Embryonic facial prominence (tissue), 1 donor: ENCODE data around the gene ABCA4.
"Not testable (repeated sequence)": the region's sequence is repeated elsewhere in the genome, so short reads cannot be mapped to it uniquely, and the experiment has no call there.

Experiments
- DNase-seq: peaks from one replicate; pipeline ENCODE4 v3.0.0-alpha.2; 2016; ENCODE audit errors: extremely low spot score

The ABCA4 gene

DNA sequence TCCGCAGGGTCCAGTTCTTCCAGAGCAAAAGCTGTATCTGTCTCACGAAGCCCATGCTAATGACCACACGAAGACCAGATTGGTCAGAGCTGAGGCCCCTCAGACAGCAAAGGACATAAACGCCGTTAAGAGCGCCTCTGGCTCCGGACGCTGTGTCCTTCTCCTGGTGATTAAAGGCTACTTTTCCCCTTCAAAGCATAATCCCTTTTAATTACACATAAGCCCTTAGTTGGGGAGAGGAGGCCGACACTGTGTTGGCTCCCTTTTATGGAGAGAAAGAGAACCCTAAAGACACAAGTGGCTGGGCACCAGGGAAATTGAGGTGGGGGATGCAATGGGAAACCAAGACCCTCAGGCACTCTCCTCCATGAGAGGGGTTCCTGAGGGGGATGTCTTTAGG is at the start of gene ABCA4:
Gene ABCA4 (minus strand): TSS at position 158 of the 400 bp plus-strand sequence. CDS start 103 bp downstream, at position 55.
- DNase-seq: no peak

DNA sequence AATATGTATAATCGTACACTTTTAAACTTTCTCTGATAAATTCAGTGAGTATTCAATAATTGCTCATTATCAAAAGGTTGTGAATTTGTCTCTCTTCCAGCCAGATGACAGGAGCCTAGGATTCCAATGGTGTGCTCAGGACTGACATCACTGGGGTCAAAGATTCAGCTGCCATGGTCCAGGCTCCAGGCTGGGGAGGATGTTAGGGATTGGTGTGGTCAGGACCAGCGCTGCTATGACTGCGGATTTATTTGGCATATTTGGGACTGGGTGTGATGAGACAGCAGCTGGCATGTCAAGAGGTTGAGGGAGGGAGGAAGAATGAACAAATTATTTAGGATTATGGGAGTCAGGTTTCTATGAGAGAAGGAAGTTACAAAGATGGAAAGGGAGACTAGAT is 48.2 kb upstream of the ABCA4 start:
- no peak for DNase-seq

DNA sequence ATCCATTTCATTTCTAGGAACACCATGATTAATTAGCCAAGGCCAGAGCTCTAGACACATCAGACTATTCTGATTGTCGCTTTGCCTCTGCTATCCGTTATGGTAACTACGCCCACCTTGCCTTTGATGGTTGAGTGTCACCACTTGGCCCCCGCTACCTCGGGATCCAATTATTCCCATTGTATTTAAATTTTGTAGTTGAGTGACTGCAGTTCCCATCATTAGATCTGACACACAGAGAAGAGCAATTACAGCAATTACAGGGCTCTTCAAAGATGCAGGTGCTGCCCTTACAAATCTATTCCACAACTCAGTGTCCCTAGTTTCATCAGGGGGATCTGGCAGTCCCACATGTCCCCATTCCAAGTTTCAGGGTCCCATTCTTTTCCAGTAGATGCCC is 44.9 kb upstream of the ABCA4 start:
- DNase-seq: no peak

- not testable (repeated sequence) for DNase-seq
Measured at GRCh38 chr1:94164885-94165284, 43.9 kb upstream of the ABCA4 start.

- not testable (repeated sequence) for DNase-seq
Measured at GRCh38 chr1:94164121-94164520, 43.2 kb upstream of the ABCA4 start.

DNA sequence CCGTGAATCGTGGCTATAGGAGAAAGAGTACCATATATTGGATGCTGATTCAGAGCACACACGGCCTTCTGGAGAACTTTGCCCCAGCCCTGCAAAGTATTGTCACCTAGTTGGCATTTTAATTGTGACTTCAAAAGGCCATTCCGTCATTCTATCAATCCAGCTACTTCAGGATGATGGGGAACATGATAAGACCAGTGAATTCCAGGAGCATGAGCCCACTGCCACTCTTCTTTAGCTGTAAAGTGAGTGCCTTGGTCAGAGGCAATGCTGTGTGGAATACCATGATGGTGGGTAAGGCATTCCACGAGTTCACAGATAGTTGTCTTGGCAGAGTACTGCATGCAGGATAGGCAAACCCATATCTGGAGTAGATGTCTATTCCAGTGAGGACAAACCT is 42.3 kb upstream of the ABCA4 start:
- DNase-seq: not testable (repeated sequence)

DNA sequence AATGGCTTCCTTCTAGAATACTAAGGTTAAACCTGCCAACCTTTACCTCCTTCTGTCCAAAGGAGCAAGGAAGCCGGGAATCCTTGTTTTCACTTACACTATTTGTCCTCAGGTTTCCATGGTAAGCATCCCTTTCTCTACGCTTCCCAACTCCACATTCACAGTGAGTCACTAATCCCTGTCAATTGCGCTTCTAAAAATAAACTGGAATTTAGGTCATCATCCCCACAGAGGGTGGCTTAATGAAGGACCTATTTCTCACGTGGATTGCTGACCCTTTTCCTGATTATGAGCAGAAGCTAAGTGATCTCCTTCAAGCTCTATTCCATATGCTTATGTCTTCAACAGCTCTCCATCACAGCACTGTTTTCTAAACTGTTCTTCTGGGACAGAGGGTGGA is 39.9 kb upstream of the ABCA4 start:
- no peak for DNase-seq

- no peak for DNase-seq
Measured at GRCh38 chr1:94156096-94156625, 35.2 kb upstream of the ABCA4 start.

DNA sequence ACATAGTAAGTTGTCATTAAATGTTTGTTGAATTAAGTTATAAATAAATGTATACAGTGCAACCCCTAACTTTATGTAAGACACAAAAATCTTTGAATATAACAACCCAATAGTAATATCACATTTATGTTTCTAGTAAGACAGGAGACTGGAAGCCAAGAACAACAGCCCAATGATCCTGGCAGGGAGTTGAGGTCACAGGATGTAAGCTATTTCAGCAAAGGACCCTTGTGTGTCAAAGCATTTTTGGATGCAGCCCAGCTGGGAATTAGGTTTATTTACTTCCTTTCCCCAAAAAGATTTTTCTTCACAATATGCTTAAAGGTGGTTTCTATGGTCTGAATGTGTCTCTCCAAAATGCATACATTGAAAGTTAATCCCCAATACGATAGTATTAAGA is 34.0 kb upstream of the ABCA4 start:
- no peak for DNase-seq

- DNase-seq: no peak
Measured at GRCh38 chr1:94153133-94153532, 32.2 kb upstream of the ABCA4 start.

- not testable (repeated sequence) for DNase-seq
Measured at GRCh38 chr1:94149166-94149565, 28.2 kb upstream of the ABCA4 start.

GRCh38 chr1:94146273-94146672 is 25.3 kb upstream of the ABCA4 start:
- DNase-seq: no peak

DNA sequence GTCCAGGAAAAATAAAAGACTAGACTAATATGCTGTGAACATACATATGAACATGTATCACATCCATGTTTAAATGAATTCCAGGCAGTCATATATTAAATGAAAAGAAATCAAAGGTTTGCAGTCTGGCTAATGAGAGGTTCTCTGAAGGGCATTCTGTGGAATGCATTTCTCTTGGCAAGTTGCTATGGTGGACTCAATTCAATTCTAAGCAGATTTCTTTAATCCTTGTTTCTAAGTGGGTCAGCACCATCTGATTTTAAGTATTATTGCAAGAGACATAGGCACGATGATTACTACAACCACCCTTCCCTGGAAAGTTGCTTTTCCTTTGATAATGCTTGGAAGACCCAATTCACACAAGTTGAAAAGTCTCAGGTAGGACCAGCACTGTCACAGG is 23.9 kb upstream of the ABCA4 start:
- DNase-seq: no peak

DNA sequence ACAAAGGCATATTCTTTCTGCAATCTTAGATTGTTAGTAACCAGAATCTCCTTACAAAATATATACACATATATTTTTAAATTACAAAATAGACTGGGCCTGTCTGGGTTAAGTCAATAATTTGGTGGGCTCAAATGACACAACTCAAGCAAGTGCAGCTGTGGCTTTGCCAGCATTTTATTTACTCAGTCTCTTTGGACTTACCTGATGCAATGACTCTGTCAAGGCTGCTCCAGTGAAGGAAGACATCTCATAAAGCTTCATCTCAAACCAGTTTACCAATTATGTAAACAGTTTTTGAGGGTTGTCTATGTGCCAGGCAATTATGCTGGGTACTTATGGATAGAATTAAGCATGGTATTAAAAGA is 22.8 kb upstream of the ABCA4 start:
- DNase-seq: no peak

GRCh38 chr1:94143173-94143808 is 22.3 kb upstream of the ABCA4 start:
- no peak for DNase-seq

- no peak for DNase-seq
Measured at GRCh38 chr1:94142583-94142982, 21.6 kb upstream of the ABCA4 start.

GRCh38 chr1:94142022-94142421 is 21.1 kb upstream of the ABCA4 start:
- DNase-seq: no peak

- DNase-seq: no peak
Measured at GRCh38 chr1:94132111-94132510, 11.2 kb upstream of the ABCA4 start.

GRCh38 chr1:94130851-94131595 is 10.1 kb upstream of the ABCA4 start:
- DNase-seq: no peak

DNA sequence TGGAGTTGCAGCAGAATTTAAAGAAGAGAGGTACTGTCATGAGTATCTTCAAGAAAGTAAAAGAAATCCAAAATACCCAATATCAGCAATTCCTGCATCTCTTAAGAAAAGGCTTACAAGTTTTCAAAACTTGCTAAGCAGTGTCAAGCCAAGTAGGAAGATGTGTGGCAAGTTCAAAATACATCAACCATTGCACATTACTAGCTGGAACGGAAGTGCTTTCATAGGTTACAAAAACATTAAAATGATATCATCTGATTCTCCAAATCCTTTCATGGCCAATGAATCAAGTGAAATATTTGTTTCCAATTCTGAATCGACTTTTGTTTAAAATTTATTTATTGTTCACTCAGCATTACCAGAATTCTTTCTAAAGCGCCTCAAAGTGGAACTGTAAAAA is 5.7 kb upstream of the ABCA4 start:
- no peak for DNase-seq

GRCh38 chr1:94125551-94126514 is 4.9 kb upstream of the ABCA4 start:
- no peak for DNase-seq

DNA sequence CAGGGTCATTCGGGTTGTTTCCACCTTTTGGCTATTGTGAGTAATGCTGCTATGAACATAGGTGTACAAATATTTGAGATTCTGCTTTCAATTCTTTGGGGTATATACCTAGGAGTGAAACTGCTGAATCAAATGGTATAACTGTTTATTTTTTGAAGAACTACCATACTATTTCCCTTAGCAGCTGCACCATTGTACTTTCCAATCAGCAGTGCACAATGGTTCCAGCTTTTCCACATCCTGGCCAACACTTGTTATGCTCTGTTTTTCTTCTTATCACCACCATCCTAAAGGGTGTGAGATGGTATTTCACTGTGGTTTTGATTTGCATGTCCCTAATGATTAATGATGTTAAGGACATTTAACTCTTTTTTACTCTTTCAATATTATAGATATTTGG is 3.6 kb upstream of the ABCA4 start:
- no peak for DNase-seq
